Fibroblast of lung (primary cell): Measurements from ENCODE around the gene MAN1A1. TPM values are rescaled to one million over a fixed set of nuclear protein-coding genes. Genes with fewer than 3 reads are reported as not detected.
A peak's percentile ranks its signal among the peaks of the same experiment; 100 is the strongest.

Source experiments
- DNase-seq, 2 donors: peaks; one replicate each; pipeline versions ENCODE4 v3.0.0 to v3.0.0-alpha.2; 2010; ENCODE audit warnings: low read depth in 2 of 2
- H2AFZ ChIP-seq: 2 replicates; pipeline ENCODE4 v1.5.1; 2012; ENCODE audit warnings: low read length, control low read depth, inconsistent platforms
- H3K27ac ChIP-seq: 2 replicates; pipeline ENCODE4 v1.5.1; 2011; ENCODE audit warnings: low read length, control low read depth; ENCODE audit not compliant: insufficient read depth
- H3K27me3 ChIP-seq: 2 replicates; pipeline ENCODE4 v1.5.1; 2011; ENCODE audit warnings: mild to moderate bottlenecking, low read length; ENCODE audit not compliant: control insufficient read depth, insufficient read depth
- H3K36me3 ChIP-seq: 2 replicates; pipeline ENCODE4 v1.5.1; 2011; ENCODE audit warnings: low read length; ENCODE audit not compliant: control insufficient read depth, insufficient read depth
- H3K4me1 ChIP-seq: 2 replicates; pipeline ENCODE4 v1.5.1; 2011; ENCODE audit warnings: low read length; ENCODE audit not compliant: control insufficient read depth, insufficient read depth; ENCODE audit errors: extremely low read depth
- H3K4me2 ChIP-seq: 2 replicates; pipeline ENCODE4 v1.5.1; 2011; ENCODE audit warnings: low read length, control low read depth; ENCODE audit not compliant: insufficient read depth; ENCODE audit errors: extremely low read depth
- H3K4me3 ChIP-seq, 4 experiments: fragments of 200-600 bp in 1 of 4; sonication (generic) in 1 of 4; replicated peaks in 1 of 4; 2 replicates each; pipeline ENCODE4 v1.5.1; 2011 to 2016; ENCODE audit warnings: low read length in 4 of 4, low read depth in 3 of 4, mild to moderate bottlenecking in 3 of 4, control low read depth in 2 of 4, inconsistent platforms in 1 of 4, mixed read lengths in 1 of 4; ENCODE audit not compliant: insufficient read depth in 1 of 4; ENCODE audit errors: control extremely low read depth in 1 of 4
- H3K79me2 ChIP-seq: 2 replicates; pipeline ENCODE4 v1.5.1; 2012; ENCODE audit warnings: mild to moderate bottlenecking, low read length, inconsistent platforms; ENCODE audit not compliant: control insufficient read depth, insufficient read depth
- H3K9ac ChIP-seq: 2 replicates; pipeline ENCODE4 v1.5.1; 2011; ENCODE audit warnings: mild to moderate bottlenecking, low read length, control low read depth; ENCODE audit not compliant: insufficient read depth
- H3K9me3 ChIP-seq: 2 replicates; pipeline ENCODE4 v1.5.1; 2012; ENCODE audit warnings: low read depth, low read length; ENCODE audit not compliant: control insufficient read depth, insufficient read depth
- H4K20me1 ChIP-seq: 2 replicates; pipeline ENCODE4 v1.5.1; 2011; ENCODE audit warnings: low read length; ENCODE audit not compliant: control insufficient read depth, insufficient read depth; ENCODE audit errors: extremely low read depth
- CTCF ChIP-seq, 2 donors: IDR thresholded peaks in 1 of 2; conservative IDR thresholded peaks in 1 of 2; 1 replicate in 1 of 2; 2 replicates in 1 of 2; pipeline ENCODE4 v1.5.1; 2011 to 2012; ENCODE audit warnings: low read length in 2 of 2, control low read depth in 1 of 2, inconsistent platforms in 1 of 2, low read depth in 1 of 2, mild to moderate bottlenecking in 1 of 2
- EZH2 ChIP-seq: IDR thresholded peaks from 2 replicates; pipeline ENCODE4 v1.5.1; 2012; ENCODE audit warnings: low read length, control low read depth, mild to moderate bottlenecking; ENCODE audit errors: missing control alignments
- polyA plus RNA-seq, 2 donors: library from polyadenylated mRNA; depleted of rRNA in 1 of 2; stranded (reverse) in 1 of 2; unstranded in 1 of 2; fragments of >200 nt; gene quantifications; 2 replicates each; pipeline ENCODE4 v1.2.1, GENCODE V29; 2011 to 2012; ENCODE audit warnings: missing spikeins in 1 of 2
- total RNA-seq: library from RNA; depleted of rRNA; stranded (reverse); fragments of >200 nt; gene quantifications from 2 replicates; pipeline ENCODE4 v1.2.1, GENCODE V29; 2014

The MAN1A1 gene
- total and polyA plus RNA-seq, 2 donors (not counting 1 experiment from before 2014, with no cell fraction given), result 39.5 to 120 TPM

GRCh38 chr6:119132261-119132981 is 217.1 kb downstream of the MAN1A1 start:
- Histone ChIP-seq H3K9ac (no peak overlapping the region), H3K36me3 (no peaks in the 10 kb centered on the region), H3K4me1 (peaks cover 2% of the 10 kb centered on the region), H2AFZ (no peak overlapping the region), H3K9me3 (no peaks in the 10 kb centered on the region), H3K27me3 (no peaks in the 10 kb centered on the region), H3K27ac (no peak overlapping the region), H3K79me2 (no peaks in the 10 kb centered on the region), H4K20me1 (no peaks in the 10 kb centered on the region), H3K4me3 (no peak overlapping the region), H3K4me2 (no peak overlapping the region)
- peak in 1 of 2 donors; percentile 40 for DNase-seq
- no peak for TF ChIP-seq CTCF (conservative IDR thresholded peaks at IDR 0.05 in 1 of 2, IDR thresholded peaks at IDR 0.05 in 1 of 2; ENCODE audit: low read depth in 1 of 2, low read length in 2 of 2)
- TF ChIP-seq EZH2, result no peak

DNA sequence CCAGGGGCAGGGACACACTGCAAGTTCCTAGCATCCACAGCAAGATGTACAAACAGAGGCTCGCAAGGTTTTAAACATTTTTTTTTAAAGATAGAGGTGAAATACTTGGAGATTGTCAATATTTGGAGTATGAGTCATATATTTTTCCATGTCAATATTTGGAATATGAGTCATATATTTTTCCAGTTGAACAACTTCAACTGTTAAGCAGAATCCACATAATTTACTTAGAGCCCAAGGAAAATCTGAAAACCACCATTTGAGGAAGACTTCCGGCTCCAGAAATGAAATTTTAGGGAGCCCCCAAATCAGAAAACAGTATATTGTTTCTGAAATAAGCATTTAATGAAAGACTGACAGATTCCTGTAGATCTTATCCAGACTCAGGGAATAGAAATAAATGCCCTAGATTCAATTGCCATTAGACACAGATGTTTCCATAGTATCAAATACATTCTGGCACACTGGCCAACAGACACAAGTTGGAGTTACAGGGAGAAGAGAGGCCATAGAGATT is 219.5 kb downstream of the MAN1A1 start:
- peak overlapping the region; percentile 45 for H3K4me2 ChIP-seq
- peak; percentile 76 to 77 for DNase-seq
- no peaks in the 10 kb centered on the region for H3K36me3 ChIP-seq
- no peak for TF ChIP-seq CTCF (conservative IDR thresholded peaks at IDR 0.05 in 1 of 2, IDR thresholded peaks at IDR 0.05 in 1 of 2; ENCODE audit: low read depth in 1 of 2, low read length in 2 of 2)
- no peak for TF ChIP-seq EZH2
- H3K27me3 ChIP-seq, result no peaks in the 10 kb centered on the region
- no peaks in the 10 kb centered on the region for H3K9me3 ChIP-seq
- no peaks in the 10 kb centered on the region for H4K20me1 ChIP-seq
- no peak overlapping the region for H2AFZ ChIP-seq
- no peak overlapping the region for H3K4me3 ChIP-seq
- no peak overlapping the region for H3K9ac ChIP-seq
- peaks cover 2% of the 10 kb centered on the region for H3K4me1 ChIP-seq
- H3K79me2 ChIP-seq, result no peaks in the 10 kb centered on the region
- H3K27ac ChIP-seq, result peak overlapping the region; percentile 56

DNA sequence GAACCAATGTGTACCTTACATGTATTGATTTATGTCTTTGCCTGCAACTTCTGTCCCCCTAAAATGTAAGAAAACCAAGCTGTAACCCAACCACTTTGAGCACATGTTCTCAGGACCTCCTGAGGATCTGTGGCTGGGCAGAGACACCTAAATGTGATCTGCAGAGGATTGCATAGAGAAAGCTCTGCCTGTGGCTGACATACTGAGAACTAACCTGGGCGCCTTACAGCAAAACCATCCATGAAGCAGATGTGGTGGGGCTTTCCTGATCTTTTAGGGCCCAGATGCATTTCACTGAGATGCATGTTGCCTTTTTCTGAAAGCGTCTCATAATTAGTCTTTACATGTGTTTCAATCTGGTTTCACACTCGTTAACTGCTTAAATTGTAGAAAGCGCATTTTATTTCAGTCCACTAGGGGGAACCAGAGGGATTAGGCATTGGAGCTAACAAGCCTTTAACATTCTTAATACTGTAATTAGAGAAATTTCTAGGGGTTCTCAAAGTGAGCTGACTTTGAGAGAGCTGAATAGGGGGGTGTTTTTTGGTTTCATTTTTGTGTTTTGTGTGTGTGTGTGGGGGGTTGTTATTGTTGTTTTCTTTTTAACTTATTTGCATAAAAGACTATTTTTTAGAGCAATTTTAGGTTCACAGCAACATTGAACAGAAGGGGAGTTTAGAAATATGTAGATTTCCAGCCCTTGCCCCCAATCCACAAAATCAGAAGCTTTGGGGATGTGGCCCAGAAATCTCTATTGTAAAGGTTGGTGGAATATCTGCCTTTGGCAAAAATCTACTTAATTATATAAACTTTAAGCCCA is 220.2 kb downstream of the MAN1A1 start:
- H3K9me3 ChIP-seq, result no peaks in the 10 kb centered on the region
- no peaks in the 10 kb centered on the region for H4K20me1 ChIP-seq
- no peak overlapping the region for H3K4me3 ChIP-seq
- peak; percentile 68 to 88 for DNase-seq
- peak overlapping the region; percentile 50 for H2AFZ ChIP-seq
- H3K27ac ChIP-seq, result peak overlapping the region; percentile 56
- no peak overlapping the region for H3K9ac ChIP-seq
- no peaks in the 10 kb centered on the region for H3K27me3 ChIP-seq
- H3K4me1 ChIP-seq, result peaks cover 2% of the 10 kb centered on the region
- no peaks in the 10 kb centered on the region for H3K79me2 ChIP-seq
- peak overlapping the region; percentile 59 for H3K4me2 ChIP-seq
- peak; percentile 84 to 90 for TF ChIP-seq CTCF (conservative IDR thresholded peaks at IDR 0.05 in 1 of 2, IDR thresholded peaks at IDR 0.05 in 1 of 2; ENCODE audit: low read depth in 1 of 2, low read length in 2 of 2)
- no peak for TF ChIP-seq EZH2
- no peaks in the 10 kb centered on the region for H3K36me3 ChIP-seq
